HCT116 (cell line): Measurements from ENCODE around the gene PRPF6. TPM values are rescaled to one million over a fixed set of nuclear protein-coding genes. Genes with fewer than 3 reads are reported as not detected.

Experiments used
- ATAC-seq: fragments of 200-7000 bp; cut with Tn5 transposase; 2 replicates; pipeline ENCODE4 v1.9.1; 2020; ENCODE audit warnings: mild to moderate bottlenecking, moderate library complexity
- BruUV-seq: library from RNA; stranded (reverse); fragments of 400-500 nt; replicated peaks from 2 replicates; lab custom pipeline; 2021; lab: Mats Ljungman, UMichigan
- CTCF ChIA-PET: fragments of 300-600 bp; sonication (Branson Sonifier 250); formaldehyde crosslinking; loops from one replicate; lab custom pipeline; 2021; ENCODE audit warnings: antibody characterized with exemption; lab: Charles Lee
- POLR2A ChIA-PET: fragments of 300-600, 350-600 bp; sonication (Branson Sonifier 250); formaldehyde crosslinking; loops from one replicate; lab custom pipeline; 2021; ENCODE audit warnings: antibody characterized with exemption; lab: Charles Lee
- RAD21 ChIA-PET, 2 experiments: fragments of 300-600 bp; sonication (Branson Sonifier 250); formaldehyde crosslinking; loops; one replicate each; lab custom pipeline; 2023; ENCODE audit warnings: low total read pairs in 2 of 2; ENCODE audit not compliant: uncharacterized antibody in 2 of 2, unreplicated experiment in 2 of 2, low non-redundant PET in 1 of 2; lab: Charles Lee
- DNase-seq: peaks from one replicate; pipeline ENCODE4 v3.0.0-alpha.2; 2010; ENCODE audit warnings: low read depth, low spot score
- H2AFZ ChIP-seq: fragments of 200-600 bp; shearing (Covaris generic), sonication (generic); 2 replicates; pipeline ENCODE4 v1.6.1; 2017; ENCODE audit warnings: low read depth, mixed run types, mixed read lengths, antibody characterized with exemption, low read length; ENCODE audit not compliant: poor library complexity, severe bottlenecking
- H3K27ac ChIP-seq: 2 replicates; pipeline ENCODE4 v1.5.1; 2012; ENCODE audit warnings: low read depth, low read length
- H3K27me3 ChIP-seq: fragments of 200-600 bp; sonication (generic); 2 replicates; pipeline ENCODE4 v1.6.1; 2016; ENCODE audit warnings: mixed run types, low read length, mixed read lengths; ENCODE audit not compliant: insufficient read depth
- H3K36me3 ChIP-seq, 2 experiments: fragments of 200-500 bp in 1 of 2; fragments of 200-600 bp in 1 of 2; sonication (Bioruptor generic) in 1 of 2; sonication (generic) in 1 of 2; 2 replicates each; pipeline versions ENCODE4 v1.5.1 to v1.6.1; 2014 to 2016; ENCODE audit warnings: low read length in 2 of 2, inconsistent platforms in 1 of 2, mixed read lengths in 1 of 2, mixed run types in 1 of 2; ENCODE audit not compliant: insufficient read depth in 2 of 2, control insufficient read depth in 1 of 2
- H3K4me1 ChIP-seq, 2 experiments: fragments of 200-600 bp in 1 of 2; sonication (generic) in 1 of 2; 2 replicates each; pipeline versions ENCODE4 v1.5.1 to v1.6.1; 2012 to 2017; ENCODE audit warnings: low read length in 2 of 2, inconsistent platforms in 1 of 2, mild to moderate bottlenecking in 1 of 2, mixed read lengths in 1 of 2, mixed run types in 1 of 2, moderate library complexity in 1 of 2; ENCODE audit not compliant: insufficient read depth in 2 of 2, control insufficient read depth in 1 of 2
- H3K4me2 ChIP-seq: fragments of 200-600 bp; sonication (generic); 2 replicates; pipeline ENCODE4 v1.6.1; 2017; ENCODE audit warnings: mixed run types, low read length, mixed read lengths
- H3K4me3 ChIP-seq, 2 experiments: fragments of 200-600 bp in 1 of 2; sonication (generic) in 1 of 2; replicated peaks in 1 of 2; 2 replicates each; pipeline ENCODE4 v1.5.1; 2011 to 2016; ENCODE audit warnings: low read length in 2 of 2, control low read depth in 1 of 2, low read depth in 1 of 2, mild to moderate bottlenecking in 1 of 2, mixed read lengths in 1 of 2, mixed run types in 1 of 2
- H3K79me2 ChIP-seq: fragments of 200-600 bp; sonication (generic); 2 replicates; pipeline ENCODE4 v1.6.1; 2017; ENCODE audit warnings: mild to moderate bottlenecking, mixed run types, low read length, moderate library complexity, mixed read lengths; ENCODE audit not compliant: insufficient read depth
- H3K9ac ChIP-seq: fragments of 200-600 bp; sonication (generic); 2 replicates; pipeline ENCODE4 v1.6.1; 2016; ENCODE audit warnings: low read length, mixed read lengths
- H3K9me2 ChIP-seq: fragments of 200-600 bp; sonication (generic), shearing (Covaris generic); 2 replicates; pipeline ENCODE4 v1.6.1; 2017; ENCODE audit warnings: mixed run types, mild to moderate bottlenecking, moderate library complexity; ENCODE audit not compliant: insufficient read depth
- H3K9me3 ChIP-seq, 2 experiments: fragments of 200-500 bp in 1 of 2; fragments of 200-600 bp in 1 of 2; sonication (Bioruptor generic) in 1 of 2; sonication (generic) in 1 of 2; 2 replicates each; pipeline ENCODE4 v1.6.1; 2014 to 2017; ENCODE audit warnings: low read length in 2 of 2, mixed read lengths in 2 of 2, inconsistent platforms in 1 of 2, low read depth in 1 of 2, mild to moderate bottlenecking in 1 of 2, mixed run types in 1 of 2, moderate library complexity in 1 of 2; ENCODE audit not compliant: control insufficient read depth in 1 of 2, insufficient read depth in 1 of 2
- H4K20me1 ChIP-seq: fragments of 200-600 bp; sonication (generic), shearing (Covaris generic); 2 replicates; pipeline ENCODE4 v1.6.1; 2017; ENCODE audit warnings: mixed run types, mild to moderate bottlenecking, moderate library complexity; ENCODE audit not compliant: insufficient read depth
- ATF3 ChIP-seq: IDR thresholded peaks from 2 replicates; pipeline ENCODE4 v1.6.1; 2012
- EGR1 ChIP-seq: IDR thresholded peaks from 2 replicates; pipeline ENCODE4 v1.6.1; 2012; ENCODE audit warnings: low read depth
- EZH2phosphoT487 ChIP-seq: fragments of 200-600 bp; IDR thresholded peaks from 2 replicates; pipeline ENCODE4 v1.6.1; 2018; ENCODE audit warnings: antibody characterized with exemption, borderline replicate concordance
- JUND ChIP-seq: IDR thresholded peaks from 2 replicates; pipeline ENCODE4 v1.6.1; 2012
- POLR2AphosphoS5 ChIP-seq: IDR thresholded peaks from 2 replicates; pipeline ENCODE4 v1.6.1; 2011; ENCODE audit warnings: mild to moderate bottlenecking, low read depth, low read length, moderate library complexity
- SRF ChIP-seq: IDR thresholded peaks from 2 replicates; pipeline ENCODE4 v1.6.1; 2012; ENCODE audit warnings: low read depth
- YY1 ChIP-seq: IDR thresholded peaks from 2 replicates; pipeline ENCODE4 v1.6.1; 2011; ENCODE audit warnings: low read length, low read depth, moderate library complexity, mild to moderate bottlenecking; ENCODE audit not compliant: insufficient replicate concordance; ENCODE audit errors: extremely low read depth
- intact Hi-C: fragments of 100-400 bp; cut with micrococcal nuclease; formaldehyde crosslinking; loops from 2 replicates; pipeline ENCODE4 v1.10.0; 2022
- total RNA-seq: library from RNA; stranded (reverse); gene quantifications from one replicate; pipeline ENCODE4 v1.2.1, GENCODE V29; 2021; ENCODE audit not compliant: unreplicated experiment
- TF ChIP-seq, protein P1 (sequence below), 3 experiments: fragments of 200-600 bp in 1 of 3; sonication (generic) in 1 of 3; IDR thresholded peaks in 2 of 3; conservative IDR thresholded peaks in 1 of 3; 2 replicates each; pipeline ENCODE4 v1.5.1; 2012 to 2017; ENCODE audit warnings: low read depth in 2 of 3, low read length in 2 of 3, antibody characterized with exemption in 1 of 3, borderline replicate concordance in 1 of 3, control low read depth in 1 of 3, mild to moderate bottlenecking in 1 of 3, mixed read lengths in 1 of 3, mixed run types in 1 of 3, moderate library complexity in 1 of 3; ENCODE audit not compliant: insufficient read depth in 1 of 3
- TF ChIP-seq, protein P2 (sequence below): IDR thresholded peaks from 2 replicates; pipeline ENCODE4 v1.6.1; 2012; ENCODE audit warnings: low read depth

The PRPF6 gene
- total RNA-seq, 1 experiment from 2014 or later, result 74.9 TPM

GRCh38 chr20:63967330-63968135, 13.4 kb upstream of the PRPF6 start (continued):
- TF ChIP-seq, protein P1, sequence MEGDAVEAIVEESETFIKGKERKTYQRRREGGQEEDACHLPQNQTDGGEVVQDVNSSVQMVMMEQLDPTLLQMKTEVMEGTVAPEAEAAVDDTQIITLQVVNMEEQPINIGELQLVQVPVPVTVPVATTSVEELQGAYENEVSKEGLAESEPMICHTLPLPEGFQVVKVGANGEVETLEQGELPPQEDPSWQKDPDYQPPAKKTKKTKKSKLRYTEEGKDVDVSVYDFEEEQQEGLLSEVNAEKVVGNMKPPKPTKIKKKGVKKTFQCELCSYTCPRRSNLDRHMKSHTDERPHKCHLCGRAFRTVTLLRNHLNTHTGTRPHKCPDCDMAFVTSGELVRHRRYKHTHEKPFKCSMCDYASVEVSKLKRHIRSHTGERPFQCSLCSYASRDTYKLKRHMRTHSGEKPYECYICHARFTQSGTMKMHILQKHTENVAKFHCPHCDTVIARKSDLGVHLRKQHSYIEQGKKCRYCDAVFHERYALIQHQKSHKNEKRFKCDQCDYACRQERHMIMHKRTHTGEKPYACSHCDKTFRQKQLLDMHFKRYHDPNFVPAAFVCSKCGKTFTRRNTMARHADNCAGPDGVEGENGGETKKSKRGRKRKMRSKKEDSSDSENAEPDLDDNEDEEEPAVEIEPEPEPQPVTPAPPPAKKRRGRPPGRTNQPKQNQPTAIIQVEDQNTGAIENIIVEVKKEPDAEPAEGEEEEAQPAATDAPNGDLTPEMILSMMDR (IDR thresholded peaks at IDR 0.05 in 2 of 3, conservative IDR thresholded peaks at IDR 0.05 in 1 of 3; ENCODE audit: borderline replicate concordance in 1 of 3, insufficient read depth in 1 of 3, low read depth in 2 of 3, low read length in 2 of 3), result no peak
- no peak for TF ChIP-seq EGR1
- no peak for TF ChIP-seq JUND

DNA sequence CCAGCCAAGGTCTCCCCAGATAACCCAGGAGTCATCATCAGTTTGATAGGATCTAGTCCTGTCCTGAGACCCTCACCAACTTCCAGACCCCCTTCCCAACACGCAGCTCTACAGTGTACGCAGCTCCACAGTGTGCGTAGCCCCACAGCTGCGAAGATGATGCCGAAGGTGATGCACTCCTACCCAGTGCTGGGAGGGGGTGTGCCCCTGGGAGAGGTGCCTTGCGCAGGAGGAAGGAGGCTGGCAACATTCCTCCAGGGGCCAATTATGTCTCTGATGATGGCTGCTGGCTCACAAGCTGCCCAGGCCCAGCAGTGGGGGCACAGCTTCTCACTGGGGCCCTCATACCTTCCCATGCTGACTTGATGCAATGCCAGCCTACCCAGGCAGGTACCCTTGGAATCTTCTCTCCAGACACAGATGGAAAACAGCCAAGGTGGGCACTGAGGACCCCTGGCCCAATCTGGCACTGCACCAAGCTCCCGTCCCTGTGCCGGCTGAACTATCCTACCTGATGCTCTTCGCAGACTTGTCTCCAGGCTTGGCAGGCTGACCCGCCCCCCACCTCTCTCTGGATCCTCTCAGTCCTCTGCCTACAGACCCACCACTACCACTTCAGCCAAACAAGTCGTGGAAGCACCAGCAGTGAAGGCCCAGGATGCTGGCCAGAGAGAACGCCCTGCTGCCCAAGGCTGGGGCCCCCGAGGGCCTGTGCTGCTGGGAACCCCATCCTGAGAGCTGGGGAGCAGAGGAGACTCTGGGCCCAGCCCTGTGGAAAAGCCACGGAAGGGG, 12.6 kb upstream of the PRPF6 start:
- H4K20me1 ChIP-seq, result no peaks in the 10 kb centered on the region
- TF ChIP-seq YY1, result no peak
- TF ChIP-seq EZH2phosphoT487, result no peak
- TF ChIP-seq, protein P1 (IDR thresholded peaks at IDR 0.05 in 2 of 3, conservative IDR thresholded peaks at IDR 0.05 in 1 of 3; ENCODE audit: borderline replicate concordance in 1 of 3, insufficient read depth in 1 of 3, low read depth in 2 of 3, low read length in 2 of 3), result no peak
- no peak for TF ChIP-seq POLR2AphosphoS5
- TF ChIP-seq ATF3, result no peak
- TF ChIP-seq, protein P2, sequence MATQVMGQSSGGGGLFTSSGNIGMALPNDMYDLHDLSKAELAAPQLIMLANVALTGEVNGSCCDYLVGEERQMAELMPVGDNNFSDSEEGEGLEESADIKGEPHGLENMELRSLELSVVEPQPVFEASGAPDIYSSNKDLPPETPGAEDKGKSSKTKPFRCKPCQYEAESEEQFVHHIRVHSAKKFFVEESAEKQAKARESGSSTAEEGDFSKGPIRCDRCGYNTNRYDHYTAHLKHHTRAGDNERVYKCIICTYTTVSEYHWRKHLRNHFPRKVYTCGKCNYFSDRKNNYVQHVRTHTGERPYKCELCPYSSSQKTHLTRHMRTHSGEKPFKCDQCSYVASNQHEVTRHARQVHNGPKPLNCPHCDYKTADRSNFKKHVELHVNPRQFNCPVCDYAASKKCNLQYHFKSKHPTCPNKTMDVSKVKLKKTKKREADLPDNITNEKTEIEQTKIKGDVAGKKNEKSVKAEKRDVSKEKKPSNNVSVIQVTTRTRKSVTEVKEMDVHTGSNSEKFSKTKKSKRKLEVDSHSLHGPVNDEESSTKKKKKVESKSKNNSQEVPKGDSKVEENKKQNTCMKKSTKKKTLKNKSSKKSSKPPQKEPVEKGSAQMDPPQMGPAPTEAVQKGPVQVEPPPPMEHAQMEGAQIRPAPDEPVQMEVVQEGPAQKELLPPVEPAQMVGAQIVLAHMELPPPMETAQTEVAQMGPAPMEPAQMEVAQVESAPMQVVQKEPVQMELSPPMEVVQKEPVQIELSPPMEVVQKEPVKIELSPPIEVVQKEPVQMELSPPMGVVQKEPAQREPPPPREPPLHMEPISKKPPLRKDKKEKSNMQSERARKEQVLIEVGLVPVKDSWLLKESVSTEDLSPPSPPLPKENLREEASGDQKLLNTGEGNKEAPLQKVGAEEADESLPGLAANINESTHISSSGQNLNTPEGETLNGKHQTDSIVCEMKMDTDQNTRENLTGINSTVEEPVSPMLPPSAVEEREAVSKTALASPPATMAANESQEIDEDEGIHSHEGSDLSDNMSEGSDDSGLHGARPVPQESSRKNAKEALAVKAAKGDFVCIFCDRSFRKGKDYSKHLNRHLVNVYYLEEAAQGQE, result no peak
- no peak for TF ChIP-seq SRF
- H3K79me2 ChIP-seq, result peaks cover 4% of the 10 kb centered on the region; the same call in 1 of the 2 replicates
- ChIA-PET RAD21 (no interaction called here), CTCF (no interaction called here), POLR2A (interaction anchor here (1.2 kb wide), 1 partner anchor 10 kb away, joined by 5 read pairs; no protein-coding TSS in a partner anchor)
- 0 out of 4 replicates have a peak, but pooled peaks cover 0 to 5% of the 10 kb centered on the region in 2 experiments for H3K36me3 ChIP-seq
- DNase-seq (no peak), ATAC-seq (no peak)
- H3K4me2 ChIP-seq, result peak overlapping the region; percentile 76
- H3K4me1 ChIP-seq, result peaks cover 18 to 25% of the 10 kb centered on the region in 2 experiments
- no peaks in the 10 kb centered on the region for H3K27me3 ChIP-seq
- peak overlapping the region; percentile 63 for H3K9ac ChIP-seq
- intact Hi-C loops, result no loop called here
- BruUV-seq, result no TSS peak
- no peak overlapping the region for H2AFZ ChIP-seq
- H3K9me2 ChIP-seq, result no peaks in the 10 kb centered on the region
- peak overlapping the region; percentile 54 to 62 for H3K4me3 ChIP-seq
- peak overlapping the region; percentile 71; the same call in 1 of the 2 replicates for H3K27ac ChIP-seq
- H3K9me3 ChIP-seq, result no peaks in the 10 kb centered on the region
